ENCODE results near the gene ZBTB21.

The ZBTB21 gene

DNA sequence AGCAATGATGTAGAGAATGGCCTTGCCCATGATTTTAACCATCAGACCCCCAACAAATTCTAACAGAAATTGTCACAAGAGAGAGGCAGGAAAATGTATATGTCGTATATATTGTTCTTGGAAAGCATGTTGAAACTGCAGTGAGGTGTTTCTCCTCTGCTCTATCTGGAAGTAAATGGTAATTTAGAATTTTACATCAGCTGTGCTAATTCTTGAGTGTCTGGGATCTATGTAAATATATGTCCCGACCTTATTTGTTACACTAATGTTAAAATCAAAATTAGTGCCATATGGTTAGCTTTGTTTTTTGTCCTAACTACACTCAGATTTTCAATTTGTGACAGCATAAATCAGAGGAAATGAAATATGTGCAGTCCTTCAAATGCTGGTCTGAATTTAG, 20.5 kb downstream of the ZBTB21 start:
- no peak for DNase-seq

DNA sequence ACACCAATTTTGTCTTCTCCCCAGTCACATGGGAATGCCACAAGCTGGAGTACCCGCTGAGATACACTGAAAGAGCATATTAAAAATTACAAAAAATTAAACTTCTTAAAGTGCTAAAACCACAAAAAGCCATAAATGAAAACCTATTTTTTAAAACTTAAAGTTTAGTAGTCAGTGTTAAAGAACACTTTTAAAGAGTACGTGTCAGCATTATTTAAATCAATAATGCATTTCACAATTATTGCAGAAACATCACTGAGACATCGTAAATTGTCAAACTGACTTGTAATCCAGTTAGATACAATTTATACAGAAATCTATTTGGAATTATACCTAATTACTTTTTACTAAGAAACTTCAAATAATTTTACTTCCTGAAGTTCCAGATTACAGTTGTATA, 22.9 kb downstream of the ZBTB21 start:
- no peak for DNase-seq

DNA sequence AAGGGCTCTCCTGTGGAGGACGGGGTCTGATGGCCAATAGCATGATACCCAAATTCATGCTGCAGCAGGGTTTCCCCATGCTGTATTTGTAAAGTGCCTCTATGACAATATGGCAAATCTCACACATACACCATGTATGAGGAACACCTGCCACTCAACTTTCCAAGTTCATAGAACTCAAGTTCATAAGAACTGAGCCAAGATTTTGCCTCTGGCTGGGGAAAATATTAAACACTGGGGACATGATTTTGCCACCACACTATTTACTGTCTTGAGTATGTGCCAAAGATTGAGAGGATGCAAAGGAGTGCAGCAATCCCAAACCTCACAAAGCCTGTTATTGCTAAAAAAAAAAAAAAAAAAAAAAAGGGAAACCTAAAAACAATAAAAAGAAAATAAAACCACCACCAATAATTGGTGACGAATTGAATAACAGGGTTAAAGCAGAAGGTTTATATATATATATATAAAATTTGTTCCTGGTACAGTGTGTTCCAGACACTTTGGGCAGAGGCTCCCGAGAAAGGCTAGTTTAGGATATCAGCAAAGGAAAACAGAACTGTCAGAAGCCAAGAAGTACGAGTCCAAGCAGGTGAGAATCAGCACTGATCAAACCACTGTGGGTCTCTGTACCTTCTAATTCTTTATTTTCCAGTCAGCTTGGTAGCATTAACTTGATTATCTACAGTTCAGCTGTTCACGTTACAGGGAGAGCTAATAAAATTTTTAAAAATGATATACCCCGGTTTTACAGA, 24.3 kb downstream of the ZBTB21 start:
- DNase-seq, result no peak

DNA sequence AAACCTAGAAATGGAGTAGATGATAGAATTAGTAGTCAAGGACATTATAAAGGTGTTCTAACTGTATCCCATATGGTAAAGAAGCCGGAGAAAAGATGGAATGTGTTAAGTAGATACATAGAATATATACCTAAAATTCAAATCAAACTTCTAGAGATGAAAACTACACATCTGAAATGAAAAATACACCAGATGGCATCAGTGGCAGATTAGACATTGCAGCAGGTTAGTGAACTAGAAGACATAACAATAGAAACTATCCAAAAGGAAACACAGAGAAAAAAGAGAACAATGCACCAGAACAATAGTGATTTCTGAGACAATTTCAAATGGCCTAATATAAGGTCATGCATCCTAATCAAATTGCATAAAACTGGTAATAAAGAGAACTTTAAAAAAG, 26.9 kb downstream of the ZBTB21 start:
- no peak for DNase-seq

DNA sequence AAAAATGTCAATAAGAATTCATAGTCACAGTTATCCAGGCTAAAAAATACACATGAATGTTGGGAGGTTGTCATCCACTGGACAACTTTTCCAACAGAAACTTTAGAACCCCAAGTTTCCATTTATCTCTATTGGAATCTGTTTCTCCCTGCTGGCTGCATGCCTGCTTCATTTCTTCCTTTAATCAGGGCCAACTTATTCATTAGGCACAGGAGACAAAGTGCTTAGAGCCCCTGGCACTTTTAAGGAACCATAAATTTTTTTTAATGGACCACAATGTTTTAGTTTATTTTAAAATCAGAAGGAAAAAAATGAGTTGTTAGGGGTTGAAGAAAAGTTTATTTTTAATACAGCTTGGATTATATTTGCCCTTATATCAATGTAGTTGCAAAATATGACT, 29.6 kb downstream of the ZBTB21 start:
- no peak for DNase-seq

DNA sequence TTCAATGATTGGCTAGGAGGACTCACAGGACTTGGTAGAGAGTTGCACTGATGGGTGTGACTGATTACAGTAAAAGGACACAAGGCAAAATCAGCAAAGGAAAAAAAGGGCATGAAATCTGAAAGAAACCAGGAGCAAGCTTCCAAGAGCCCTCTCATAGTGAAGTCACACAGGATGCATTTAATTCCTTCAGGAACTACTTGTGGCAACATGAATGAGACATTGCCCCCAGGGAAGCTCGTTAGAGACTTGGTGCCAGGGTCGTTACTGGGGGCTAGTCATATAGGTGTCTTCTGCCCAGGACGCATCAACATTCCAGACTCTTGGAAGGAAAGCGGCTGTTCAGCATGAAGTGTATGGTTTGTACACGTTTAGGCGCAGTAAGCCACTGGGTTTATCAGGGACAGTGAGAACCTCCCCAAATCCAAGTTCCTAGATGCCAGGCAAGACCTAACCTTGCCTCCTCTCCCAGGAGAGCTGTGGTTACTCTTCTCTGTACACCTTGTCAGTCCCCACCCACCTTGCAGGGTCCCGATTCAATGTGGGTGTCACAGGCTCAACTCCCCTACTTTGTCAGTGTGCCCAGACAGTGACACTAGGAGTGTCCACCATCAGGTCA, 30.3 kb downstream of the ZBTB21 start:
- DNase-seq, result no peak

DNA sequence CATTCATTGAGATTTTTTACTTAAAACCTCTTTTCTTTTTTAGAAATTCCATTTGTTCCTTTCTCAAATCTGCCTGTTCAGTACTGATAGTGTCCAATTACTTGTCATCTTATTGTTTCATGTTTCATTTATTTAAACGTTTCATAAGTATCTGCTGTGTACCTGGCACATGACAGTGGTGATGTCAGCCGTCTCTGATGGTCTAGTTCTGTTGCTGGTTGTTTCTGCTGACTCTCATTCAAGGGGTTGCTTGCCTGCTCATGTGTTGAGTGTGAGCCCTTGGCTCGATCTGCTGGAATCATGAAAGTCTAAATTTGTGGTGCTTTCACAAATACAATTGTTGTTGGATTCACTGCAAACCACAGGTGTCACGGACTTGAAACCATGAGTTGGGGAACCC, 30.8 kb downstream of the ZBTB21 start:
- no peak for DNase-seq

DNA sequence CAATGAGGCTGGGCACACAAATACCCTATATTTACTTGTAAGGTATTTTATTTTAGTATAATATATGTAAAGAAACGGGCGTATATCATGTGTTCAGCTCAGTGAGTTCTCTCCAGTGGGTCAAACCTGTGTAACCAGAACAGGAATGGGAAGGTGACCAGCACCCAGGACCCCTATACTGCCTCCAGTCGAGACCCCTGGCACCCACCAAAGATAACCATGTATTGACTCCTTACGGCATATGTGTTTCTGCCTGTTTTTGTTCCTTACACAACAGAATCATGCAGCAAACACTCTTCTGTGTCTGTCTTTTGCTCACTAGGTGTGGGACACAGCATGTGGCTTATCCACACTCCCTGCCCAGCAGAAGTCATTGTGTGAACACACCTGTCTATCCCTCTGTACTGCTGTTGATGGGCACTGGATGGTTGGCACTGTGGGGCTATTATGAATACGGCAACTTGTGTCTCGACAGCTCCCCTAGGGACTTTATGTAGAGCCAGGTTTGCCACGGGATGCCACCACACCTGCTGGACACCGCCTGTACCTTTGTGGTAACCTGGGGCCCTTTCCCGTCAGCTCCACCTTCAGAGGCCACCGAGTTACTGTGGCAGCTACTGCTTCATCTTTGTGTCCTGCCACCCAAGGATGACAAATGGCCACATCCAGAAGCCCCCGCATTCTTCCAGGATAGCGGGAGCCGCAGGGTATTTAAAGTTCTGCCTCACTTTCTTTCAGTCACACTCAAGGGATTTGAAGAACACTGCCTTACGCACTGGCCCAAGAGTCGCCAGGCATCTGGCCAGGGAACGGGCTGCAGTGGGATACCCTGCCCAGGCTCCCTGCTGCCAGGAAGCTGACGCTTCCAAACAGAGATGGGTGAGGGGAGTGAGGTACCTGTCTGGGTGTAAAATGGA, 32.9 kb downstream of the ZBTB21 start:
- DNase-seq, result no peak

DNA sequence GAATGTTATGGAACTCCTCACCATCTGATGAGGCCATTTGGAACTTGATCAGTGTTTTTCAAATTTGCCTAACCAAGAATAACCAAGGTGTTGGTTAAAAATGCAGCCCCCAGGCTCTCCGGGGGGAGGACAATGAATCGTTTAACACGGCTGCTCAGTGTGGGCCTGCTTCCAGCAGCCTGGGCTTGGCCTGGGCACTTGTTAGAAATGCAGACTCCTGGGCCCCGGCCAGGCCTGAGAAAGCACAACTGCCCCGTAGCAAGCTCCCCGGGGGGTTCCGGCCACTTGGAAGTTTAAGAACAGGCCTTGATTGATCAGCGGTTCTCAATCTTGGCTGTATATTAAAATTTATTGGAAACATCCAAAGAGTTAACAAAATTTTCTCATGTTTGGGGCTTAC, 33.5 kb downstream of the ZBTB21 start:
- no peak for DNase-seq

DNA sequence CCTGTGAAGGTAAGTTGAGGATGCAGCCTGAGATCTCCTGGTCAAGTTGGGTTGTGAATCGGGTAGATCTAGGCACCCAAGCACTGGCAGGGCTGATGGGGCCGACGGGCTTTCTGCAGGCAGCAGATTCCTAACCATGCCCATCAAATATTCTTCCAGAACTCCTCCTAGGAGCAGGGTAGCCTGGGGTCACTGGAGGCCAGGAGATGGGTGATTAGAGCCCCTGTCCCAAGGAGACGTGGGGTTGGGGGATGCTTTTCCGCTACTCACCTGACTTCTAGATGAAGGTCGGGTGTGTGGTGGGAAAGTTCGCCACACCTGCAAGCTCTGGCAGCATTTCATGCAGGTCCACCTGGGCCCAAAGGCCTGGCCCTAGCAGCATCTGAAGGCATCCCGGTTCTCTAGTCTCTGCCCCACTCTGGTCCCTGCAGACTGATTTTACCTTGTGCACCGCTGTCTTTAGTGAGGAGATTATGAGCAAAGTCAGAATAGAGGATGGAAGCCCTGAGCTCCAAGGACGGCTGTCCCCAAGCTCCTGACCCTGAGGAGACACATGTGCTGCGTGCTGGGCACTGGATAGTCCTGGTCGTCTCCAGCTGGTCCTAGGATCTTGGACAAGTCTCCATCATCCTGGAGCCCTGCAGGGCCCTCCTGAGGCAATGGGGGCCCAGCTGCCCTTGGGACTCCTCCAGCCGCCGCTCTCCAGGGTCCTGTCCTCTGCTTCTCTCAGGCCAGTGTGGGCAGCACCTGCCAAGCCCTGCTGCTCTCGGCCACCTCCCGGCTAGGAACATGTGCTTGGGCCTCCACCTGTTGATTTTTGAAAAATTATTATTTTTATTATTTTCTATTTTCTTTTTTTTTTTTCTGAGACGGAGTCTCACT, 34.5 kb downstream of the ZBTB21 start:
- no peak for DNase-seq

DNA sequence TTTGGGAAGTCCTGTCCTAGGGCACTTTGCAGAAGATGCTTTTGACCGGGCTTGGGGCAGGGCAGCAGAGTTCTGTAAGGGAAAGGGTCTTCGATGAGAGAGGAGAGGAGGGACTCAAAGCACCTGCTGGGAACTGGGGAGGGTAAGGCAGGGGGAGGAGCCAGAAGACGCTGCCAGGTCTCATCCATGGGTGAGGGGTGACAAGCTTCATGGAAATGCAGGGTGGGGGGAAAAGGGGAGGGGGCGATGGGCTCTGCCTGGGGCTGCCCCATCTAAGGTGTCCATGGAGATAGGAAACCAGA, 35.5 kb downstream of the ZBTB21 start:
- no peak for DNase-seq

DNA sequence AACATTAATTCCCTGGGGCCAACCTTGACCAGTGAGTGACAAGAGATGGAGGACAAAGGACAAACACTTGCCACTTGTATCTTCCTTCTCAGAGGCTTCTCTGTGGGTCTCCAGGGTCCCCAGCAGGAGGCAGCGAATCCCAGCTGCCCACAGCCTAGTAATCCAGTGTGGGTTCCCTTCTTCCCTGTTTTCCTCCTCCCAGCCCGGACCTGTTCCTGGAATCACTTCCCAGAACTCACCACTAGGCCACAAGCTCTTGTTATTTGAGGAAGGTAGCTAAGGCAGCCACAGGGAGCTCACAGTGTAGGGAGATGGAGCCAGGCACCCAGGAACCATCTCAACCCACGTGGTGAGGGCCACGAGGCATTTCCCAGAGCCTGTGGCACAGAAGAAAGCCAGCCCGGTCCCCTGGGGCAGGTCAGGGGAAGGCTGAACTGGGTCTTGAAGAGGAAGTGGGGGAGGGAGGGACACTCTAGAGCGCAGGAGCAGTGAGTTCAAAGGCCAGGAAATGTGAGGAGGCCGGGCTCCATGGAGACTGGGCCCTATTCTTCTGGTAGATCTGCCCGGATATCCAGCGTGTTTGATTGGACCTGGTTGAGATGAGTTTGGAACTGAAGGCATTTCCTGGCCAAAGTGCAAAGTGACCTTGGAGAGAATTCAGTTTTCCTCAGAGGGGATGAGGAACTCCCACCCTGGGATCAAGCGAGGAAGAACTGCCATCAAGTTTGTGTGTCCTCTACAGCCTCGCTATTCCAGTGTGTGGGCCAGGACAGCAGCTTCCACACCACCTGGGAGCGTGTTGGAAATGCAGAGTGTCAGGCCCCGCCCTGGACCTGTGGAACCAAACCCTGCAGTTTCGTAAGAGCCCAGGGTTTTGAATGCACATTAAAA, 36.1 kb downstream of the ZBTB21 start:
- DNase-seq, result no peak

DNA sequence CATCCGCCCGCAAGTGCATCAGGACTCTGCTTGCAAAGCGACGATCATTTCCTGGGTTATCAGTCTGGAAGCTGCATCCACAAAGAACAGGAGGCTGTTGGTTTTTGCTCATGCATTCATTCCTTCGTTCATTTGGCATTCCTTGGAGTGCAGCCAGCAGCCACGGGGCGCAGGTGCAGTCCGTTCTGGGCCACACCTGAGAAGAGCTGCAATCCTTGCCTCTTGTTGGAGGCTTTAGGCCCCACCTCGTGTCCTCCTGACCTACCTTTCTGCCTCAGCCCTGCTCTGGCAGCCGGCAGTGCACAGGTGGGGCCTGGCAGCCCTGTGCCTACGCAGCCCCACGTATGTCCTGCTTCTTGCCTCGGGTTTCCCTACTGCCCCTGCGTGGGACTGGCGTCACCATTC, 36.7 kb downstream of the ZBTB21 start:
- DNase-seq, result no peak

DNA sequence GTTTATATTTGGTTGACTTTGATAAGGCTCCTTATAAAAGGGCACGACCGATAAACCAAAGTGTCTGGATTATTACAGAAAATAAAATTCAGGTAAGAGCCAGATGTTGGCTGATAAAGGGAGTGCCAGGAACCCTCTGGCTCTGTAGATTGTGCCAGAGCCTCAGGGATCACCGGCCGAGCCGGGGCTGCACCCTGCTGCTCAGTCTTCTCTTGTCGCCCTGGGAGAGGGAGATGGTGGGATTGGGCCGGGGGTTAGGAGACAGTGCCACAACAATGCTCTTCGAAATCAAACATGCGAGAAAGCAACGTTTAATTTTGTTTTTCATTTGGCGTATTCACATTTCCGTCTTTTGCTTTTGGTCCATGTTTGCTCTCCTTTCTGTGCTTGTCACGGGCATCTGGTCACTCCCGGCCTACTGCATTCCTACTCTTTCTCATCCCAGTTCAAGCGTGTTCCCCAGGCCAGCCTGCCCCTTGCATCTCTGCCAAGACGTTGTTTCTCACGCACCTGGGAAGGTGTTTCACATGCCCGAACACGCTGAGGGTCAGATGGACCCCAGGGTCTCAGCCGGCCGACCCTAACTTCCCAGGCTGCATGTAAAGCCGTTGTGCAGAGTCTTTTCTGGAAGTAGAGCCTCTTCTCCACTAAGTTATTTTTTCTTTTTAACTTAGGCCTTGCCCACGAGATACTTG, 37.5 kb downstream of the ZBTB21 start:
- no peak for DNase-seq

DNA sequence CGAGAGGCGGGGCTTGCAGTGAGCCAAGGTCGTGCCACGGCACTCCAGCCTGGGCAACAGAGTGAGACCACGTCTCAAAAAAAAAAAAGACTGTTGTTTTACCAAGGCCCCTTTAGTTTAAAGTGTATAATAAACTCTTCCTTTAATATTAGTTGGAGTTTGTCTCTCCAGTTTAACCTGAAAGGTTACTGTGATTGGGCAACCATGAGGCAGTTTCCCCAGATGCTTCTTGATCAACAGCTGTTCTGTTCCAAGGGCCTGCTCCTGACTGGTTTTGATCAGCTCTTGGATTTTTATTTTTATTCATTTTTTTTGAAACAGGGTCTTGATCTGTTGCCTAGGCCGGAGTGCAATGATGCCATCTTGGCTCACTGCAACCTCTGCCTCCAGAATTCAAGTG, 38.3 kb downstream of the ZBTB21 start:
- no peak for DNase-seq

DNA sequence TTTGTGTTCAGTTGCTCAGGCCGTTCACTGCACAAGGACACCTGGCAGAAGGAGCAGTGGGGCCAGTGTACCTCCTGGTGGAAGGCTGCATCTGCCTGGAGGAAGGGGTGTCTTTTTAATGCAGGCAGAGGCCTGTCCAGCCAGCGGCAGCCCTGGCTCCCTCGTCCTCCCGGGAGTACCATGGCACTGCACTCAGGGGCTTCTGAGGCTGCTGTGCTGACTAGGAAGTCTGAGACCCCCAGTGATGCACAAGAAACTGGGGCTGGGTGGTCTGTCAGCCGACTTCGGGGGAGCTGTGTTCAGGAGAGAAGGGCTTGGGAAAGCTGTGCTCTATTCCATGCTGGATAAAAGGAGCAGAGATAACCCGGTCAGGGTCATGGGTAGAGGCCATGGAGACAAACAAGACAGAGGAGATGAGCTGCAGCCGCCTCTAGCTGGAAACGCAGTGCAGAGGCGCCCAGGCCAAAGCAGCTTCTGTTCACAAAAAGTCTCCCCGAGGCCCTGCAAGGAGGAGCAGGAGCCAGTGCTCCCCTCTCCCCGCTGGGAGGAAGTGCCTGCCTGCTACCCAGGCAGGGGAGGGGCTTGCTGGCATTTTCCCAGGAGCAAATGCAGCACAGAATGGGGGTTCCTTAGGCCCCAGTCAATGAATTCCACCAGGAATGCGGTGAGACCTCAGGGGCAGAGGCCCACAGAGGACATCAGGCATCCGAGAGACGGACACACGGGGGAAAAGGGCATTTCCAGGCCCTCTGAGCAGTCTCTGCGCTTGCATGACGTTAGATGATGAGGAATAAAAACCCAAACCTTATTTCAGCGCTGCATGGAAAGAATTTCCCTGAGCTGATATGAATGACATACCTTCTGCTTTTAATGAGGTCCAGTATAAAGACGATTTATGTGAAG, 39.2 kb downstream of the ZBTB21 start:
- no peak for DNase-seq

DNA sequence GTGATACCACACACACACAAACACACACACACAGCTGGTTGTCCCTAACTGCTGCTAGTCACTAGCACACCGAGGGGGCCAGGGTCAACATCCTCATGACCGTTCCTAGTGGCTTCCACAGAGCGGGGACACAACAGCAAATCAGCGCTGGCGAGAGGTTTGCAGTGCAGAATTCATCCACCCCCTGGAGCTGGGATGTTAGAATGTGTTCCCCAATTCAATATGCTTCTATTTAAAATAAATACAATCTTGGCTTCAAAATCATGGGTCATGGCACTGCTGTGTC, 40.1 kb downstream of the ZBTB21 start:
- DNase-seq, result no peak

DNA sequence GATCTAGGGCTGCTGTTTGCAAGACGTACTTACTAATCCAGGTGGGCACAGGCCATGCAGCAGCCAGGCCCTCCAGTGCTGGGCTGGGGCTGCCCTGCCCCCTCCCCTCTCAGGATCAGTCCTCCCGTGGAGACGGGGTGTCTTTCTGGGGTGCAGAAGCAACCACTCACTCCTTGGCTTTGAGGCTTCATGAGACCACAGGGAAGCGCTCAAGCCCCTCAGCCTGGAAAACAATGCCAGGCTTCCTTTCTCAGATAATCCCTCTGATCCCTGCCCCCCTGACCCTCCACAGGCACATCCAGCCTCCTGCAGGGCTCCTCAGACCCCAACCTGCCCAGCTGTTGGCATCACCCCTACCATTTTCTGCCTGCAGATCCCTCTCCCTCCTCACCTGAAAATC, 42.5 kb downstream of the ZBTB21 start:
- DNase-seq, result no peak

DNA sequence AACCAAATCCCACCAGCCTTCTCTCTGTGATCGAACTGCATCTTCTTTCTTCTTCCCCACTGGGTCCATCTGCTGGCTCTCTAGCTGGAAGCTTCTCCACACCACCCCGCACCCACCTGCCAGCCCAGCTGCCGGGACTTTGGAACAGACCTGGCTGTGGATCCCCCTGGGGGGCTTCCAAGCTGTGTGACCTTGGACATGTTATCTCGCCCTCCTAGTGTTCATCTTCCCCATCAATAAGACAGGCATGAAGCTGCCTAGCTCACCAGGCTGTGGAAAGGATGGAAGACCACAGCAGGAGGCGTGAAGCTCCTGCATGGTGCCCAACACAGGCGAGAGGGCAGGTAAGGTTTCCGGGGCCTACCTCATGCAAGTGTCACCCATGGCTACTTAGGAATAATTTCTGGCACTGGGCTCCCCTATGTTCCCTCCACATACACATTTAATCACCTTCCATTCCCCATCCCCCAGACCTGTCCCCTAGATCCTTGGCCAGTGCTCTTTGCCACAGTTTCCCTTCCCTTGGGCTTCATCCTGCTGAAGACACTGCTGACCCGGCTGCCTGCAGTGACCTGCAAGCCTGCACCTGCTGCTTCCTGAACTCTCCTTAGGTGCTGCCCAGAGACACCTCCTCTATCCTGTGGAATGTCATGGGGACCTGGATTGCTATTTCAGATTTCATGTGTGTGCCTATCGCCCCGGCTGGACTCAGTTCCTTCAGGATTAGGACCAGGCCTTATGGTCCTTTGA, 43.1 kb downstream of the ZBTB21 start:
- no peak for DNase-seq

Measured in NCI-H187 (cell line).